GM12891 (cell line): Measurements from ENCODE around the gene PRKACB.

Experiments
- POLR2A ChIP-seq: IDR thresholded peaks from 2 replicates; pipeline ENCODE4 v1.6.1; 2011; ENCODE audit warnings: low read depth, low read length, control low read depth
- POLR2AphosphoS5 ChIP-seq: IDR thresholded peaks from 2 replicates; pipeline ENCODE4 v1.6.1; 2011; ENCODE audit warnings: low read depth, low read length, control low read depth
- POU2F2 ChIP-seq: IDR thresholded peaks from 2 replicates; pipeline ENCODE4 v1.6.1; 2011; ENCODE audit warnings: low read depth, mild to moderate bottlenecking, control low read depth, low read length, moderate library complexity
- SPI1 ChIP-seq: IDR thresholded peaks from 2 replicates; pipeline ENCODE4 v1.6.1; 2011; ENCODE audit warnings: low read depth, low read length, control low read depth
- TAF1 ChIP-seq: IDR thresholded peaks from 2 replicates; pipeline ENCODE4 v1.6.1; 2011; ENCODE audit warnings: low read depth, low read length, control low read depth

DNA sequence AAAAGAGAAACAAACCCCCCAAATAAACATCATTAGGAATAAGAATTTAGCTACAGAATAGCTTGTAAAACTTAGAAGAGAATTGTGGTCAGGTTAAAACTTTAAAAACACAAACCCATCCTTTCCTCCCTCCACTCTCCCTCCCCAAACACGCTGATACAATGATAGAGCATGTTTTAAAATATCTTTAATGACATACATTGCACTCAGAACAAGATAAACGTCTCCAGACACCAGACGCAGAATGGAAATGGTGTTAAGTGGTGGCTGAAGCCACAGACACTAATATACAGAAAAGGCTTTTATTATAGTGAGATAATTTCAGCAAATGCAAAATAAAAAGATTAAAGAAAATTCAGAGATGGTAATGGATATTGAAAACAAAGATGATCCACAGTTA, 98.6 kb downstream of the PRKACB start:
- no peak for TF ChIP-seq POU2F2
- no peak for TF ChIP-seq SPI1
- no peak for TF ChIP-seq POLR2AphosphoS5
- no peak for TF ChIP-seq TAF1
- no peak for TF ChIP-seq POLR2A
